Myocyte (in vitro differentiated cells): ENCODE data around the gene KCTD14. TPM values are rescaled to one million over a fixed set of nuclear protein-coding genes. Genes with fewer than 3 reads are reported as not detected.
"Not testable (repeated sequence)": the region's sequence is repeated elsewhere in the genome, so short reads cannot be mapped to it uniquely, and the experiment has no call there.

Experiments used
- DNase-seq: peaks from one replicate; pipeline ENCODE4 v3.0.0-alpha.2; 2012; ENCODE audit warnings: low read depth
- polyA plus RNA-seq: library from polyadenylated mRNA; unstranded; fragments of >200 nt; gene quantifications from one replicate; pipeline ENCODE4 v1.2.1, GENCODE V29; 2012; ENCODE audit warnings: missing spikeins
- total RNA-seq: library from RNA; depleted of rRNA; stranded (reverse); fragments of >200 nt; gene quantifications from 2 replicates; pipeline ENCODE4 v1.2.3, GENCODE V29; 2014

Gene KCTD14, protein sequence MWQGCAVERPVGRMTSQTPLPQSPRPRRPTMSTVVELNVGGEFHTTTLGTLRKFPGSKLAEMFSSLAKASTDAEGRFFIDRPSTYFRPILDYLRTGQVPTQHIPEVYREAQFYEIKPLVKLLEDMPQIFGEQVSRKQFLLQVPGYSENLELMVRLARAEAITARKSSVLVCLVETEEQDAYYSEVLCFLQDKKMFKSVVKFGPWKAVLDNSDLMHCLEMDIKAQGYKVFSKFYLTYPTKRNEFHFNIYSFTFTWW
- 0.35 and 1.2 TPM in 2 replicates for total RNA-seq
- polyA plus RNA-seq: 0.38 TPM

- DNase-seq: no peak
Observed at GRCh38 chr11:78022397-78023396, at the start of gene KCTD14. TSS of gene KCTD14 (minus strand) at chr11:78023276. CDS start at chr11:78023249, 27 bp downstream.

- DNase-seq: no peak
Observed at GRCh38 chr11:78072455-78072854, 49.4 kb upstream of the KCTD14 start.

GRCh38 chr11:78071717-78072116 is 48.6 kb upstream of the KCTD14 start:
- no peak for DNase-seq

GRCh38 chr11:78070621-78071020 is 47.5 kb upstream of the KCTD14 start:
- no peak for DNase-seq

DNA sequence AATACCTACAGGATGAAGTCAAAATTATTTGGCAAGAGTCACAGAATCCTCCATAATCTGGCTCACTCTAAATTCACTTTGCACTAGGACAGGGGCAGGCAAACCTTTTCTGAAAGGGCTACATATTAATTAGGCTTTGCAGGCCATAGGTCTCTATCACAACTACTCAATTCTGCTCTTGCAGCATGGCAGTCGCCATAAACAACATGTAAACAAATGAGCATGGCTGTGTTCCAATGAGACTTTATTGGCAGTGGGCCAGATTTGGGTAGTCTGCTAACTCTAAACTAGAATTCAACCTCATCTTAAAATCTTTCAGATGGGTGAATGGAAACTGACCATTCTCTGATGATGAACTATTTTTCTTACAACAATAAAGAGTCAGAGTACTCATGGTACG is 46.4 kb upstream of the KCTD14 start:
- DNase-seq: no peak

DNA sequence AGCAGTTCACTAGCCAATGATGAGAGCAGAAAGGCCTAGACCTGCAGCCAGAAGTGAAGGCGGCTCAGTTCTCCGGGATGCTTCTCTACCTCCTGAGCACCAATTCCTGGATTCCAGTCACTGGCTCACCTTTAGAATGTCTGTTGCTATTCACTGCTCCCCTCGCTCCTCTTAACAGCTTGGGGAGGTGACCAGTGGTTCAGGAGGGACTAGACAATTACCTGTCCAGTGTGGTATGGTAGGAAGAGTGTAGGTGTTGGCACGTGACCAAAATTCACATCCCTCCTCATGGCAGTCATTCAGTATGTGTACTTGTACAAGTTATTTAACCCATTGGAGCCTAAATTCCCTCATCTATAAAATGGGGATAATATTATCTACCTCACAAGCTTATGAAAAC is 44.6 kb upstream of the KCTD14 start:
- DNase-seq: no peak

GRCh38 chr11:78066471-78066870 is 43.4 kb upstream of the KCTD14 start:
- DNase-seq: no peak

DNA sequence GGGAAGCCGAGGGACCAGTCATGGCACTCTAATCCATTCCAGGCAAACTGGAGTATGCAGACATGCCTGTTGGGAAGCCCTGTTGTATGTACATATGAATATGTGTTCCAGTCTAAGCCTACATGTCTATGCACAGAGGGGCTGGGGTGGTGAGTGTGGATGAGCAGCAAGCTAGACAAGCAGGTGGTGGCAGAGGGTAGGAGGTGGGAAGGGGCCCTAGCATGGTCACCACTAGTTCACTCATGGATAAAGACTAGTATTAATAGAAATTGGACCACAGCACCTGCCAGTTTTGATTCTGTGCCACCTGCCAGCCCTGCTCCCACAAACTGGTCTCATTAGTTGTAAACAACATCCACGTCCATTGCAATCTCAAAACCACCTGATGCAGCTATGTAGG is 42.1 kb upstream of the KCTD14 start:
- peak; percentile 94 for DNase-seq

DNA sequence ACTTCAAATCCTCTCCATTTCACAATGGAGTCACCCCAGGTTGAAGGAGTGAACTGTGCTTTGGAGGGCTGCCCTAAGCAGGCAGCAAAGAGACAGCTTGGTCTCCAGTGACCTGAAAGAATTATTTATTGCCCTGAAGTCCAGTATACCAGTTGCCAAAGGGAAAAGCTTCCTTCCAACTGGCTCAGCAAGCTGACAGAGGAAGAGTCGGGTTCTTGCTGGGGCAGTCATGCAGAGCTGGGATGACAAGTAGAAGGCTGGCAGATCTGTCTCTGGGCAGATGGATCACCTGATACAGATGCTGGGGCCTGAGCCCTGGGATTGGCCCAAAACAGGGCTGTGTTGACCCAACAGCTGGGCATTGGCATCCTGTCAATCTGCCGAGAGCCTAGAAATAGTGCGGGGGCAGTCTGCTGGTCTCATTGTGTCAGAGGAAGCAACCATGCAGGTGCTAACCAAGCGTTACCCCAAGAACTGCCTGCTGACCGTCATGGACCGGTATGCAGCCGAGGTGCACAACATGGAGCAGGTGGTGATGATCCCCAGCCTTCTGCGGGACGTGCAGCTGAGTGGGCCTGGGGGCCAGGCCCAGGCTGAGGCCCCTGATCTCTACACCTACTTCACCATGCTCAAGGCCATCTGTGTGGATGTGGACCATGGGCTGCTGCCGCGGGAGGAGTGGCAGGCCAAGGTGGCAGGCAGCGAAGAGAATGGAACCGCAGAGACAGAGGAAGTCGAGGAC is 40.5 kb upstream of the KCTD14 start, which contains the start of gene THRSP:
THRSP (plus strand) TSS at position 422 of the 742 bp plus-strand sequence; CDS start at position 443, 21 bp downstream.
- peak; percentile 67 for DNase-seq

GRCh38 chr11:78062671-78063070 is 39.6 kb upstream of the KCTD14 start:
- DNase-seq: no peak

GRCh38 chr11:78061921-78062311 is 38.8 kb upstream of the KCTD14 start:
- no peak for DNase-seq

DNA sequence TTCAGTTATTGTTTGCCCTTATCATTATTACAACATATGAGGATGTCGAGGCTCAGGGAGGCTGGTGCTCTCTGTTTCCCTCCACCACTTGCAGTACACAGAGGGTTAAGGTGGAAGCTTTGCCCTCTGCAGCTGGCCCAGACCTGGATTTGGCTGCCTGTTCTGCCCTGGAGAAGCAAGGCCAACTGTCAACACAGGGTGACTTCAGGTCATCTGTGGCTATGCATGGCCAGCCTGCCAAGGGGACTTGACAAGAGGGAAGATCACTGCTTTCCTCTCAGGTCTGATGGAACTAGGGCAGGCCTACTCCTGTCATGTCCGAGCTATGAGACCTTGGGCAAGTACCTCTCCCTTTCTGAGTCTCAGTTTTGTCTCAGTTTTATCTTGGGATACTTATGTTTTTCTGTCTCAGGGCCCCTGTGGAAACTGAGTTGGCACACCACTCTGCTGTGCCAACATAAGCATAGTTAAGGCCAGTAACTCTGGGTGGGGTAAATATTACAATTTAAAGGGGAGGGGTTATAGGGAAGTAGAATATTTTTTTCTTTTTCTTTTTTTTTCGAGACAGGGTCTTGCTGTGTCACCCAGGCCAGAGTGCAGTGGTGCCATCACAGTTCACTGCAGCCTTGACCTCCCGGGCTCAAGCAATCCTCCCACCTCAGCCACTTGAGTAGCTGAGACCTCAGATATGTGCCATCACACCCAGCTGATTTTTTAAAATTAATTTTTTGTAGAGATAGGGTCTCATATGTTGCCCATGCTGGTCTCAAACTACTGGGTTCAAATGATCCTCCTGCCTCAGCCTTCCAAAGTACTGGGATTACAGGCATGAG is 38.2 kb upstream of the KCTD14 start:
- DNase-seq: peak; percentile 92

GRCh38 chr11:78060533-78060932 is 37.5 kb upstream of the KCTD14 start:
- no peak for DNase-seq

DNA sequence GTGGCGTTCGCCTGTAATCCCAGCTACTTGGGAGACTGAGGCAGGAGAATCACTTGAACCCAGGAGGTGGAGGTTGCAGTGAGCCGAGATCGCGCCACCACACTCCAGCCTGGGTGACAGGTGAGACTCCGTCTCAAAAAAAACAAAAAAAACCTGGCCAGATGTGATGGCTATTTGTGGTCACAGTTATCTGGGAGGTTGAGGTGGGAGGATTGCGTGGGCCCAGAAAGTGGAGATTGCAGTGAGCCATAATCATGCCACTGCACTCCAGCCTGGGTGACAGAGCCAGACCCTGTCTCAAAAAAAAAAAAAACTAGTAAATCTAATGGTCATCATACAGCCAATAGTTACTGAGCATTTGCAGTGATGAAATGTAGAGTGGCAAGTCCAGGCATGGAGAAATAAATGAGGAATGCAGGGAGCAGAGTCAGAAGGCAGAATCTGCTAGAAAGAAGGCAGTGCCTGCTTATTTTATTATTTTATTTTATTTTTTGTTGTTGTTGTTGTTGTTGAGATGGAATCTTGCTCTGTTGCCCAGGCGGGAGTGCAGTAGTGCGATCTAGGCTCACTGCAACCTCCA is 36.8 kb upstream of the KCTD14 start:
- not testable (repeated sequence) for DNase-seq

DNA sequence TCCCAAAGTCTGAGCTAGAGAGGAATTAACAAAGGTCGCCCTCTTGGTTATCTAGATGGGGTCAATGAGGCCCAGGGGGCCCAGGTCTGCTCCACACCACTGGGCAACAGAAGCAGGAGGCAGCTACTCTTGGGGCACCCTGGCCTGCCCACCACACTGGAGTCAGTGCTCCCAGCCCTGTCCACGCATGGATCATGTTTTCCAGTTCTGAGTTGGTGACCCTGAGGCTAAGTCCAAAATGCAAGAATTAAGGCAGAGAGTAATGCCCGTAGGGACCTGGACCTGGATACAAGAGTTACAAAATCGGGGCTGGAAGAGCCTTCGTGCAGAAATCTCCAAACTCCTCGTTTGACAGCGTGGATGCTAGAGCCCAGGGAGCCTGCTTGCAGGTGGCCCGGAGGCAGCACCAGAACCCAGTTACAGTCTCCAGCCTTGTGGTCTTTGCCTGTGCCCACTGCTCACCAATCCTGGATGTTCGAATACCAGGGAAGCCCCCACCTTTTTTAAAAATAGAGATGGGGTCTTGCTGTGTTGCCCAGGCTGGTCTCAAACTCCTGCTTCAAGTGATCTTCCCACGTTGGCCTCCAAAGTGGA is 34.5 kb upstream of the KCTD14 start:
- DNase-seq: no peak

DNA sequence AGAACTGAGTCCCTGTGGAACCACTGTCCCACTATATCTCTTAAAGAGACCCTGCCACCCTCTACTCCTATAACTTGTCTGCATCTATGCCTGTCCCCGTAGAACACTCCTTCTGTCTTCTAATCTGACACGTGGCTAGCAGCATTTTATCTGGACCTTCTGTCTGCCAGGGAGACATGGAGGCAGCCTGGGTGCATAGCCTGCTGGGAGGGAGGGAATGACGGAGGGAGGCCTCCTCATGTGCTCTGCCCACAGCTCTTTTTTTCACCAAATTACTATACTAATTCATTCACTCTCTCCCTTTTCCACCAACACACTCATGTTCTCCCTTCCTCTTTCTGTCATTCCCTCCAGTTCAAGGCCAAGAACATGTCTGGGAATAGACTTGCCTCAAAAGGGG is 33.0 kb upstream of the KCTD14 start:
- no peak for DNase-seq

DNA sequence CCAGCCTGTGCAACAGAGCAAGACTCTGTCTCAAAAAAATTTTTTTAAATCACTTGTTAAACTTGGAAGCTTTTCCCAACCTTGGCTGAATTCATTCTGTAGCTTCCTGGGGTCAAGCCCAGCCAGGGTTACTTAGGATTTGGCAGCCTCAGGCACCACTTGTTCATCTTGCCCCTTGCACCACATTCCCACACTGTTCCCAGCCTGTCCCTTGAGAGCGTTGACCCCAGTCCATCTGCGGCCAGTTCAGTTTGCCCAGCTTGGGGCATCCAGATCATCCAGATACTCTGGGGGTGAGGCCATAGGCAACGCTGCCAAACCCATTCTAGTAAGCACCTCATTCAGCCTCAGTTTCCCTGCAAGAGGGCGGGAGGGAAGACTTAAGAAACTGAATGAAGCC is 31.9 kb upstream of the KCTD14 start:
- DNase-seq: no peak

GRCh38 chr11:78050964-78051831 is 28.1 kb upstream of the KCTD14 start:
- DNase-seq: peak; percentile 61

GRCh38 chr11:78049348-78049747 is 26.3 kb upstream of the KCTD14 start:
- DNase-seq: no peak
